ENCODE measurements around the gene RPS6KA5.

RPS6KA5 gene

GRCh38 chr14:90814806-90815571 lies 245.5 kb downstream of the RPS6KA5 start:
- in situ Hi-C loops (cut with MboI; ENCODE audit: low sequenced_read_pairs) = no loop called here

GRCh38 chr14:90813442-90813841 lies 247.0 kb downstream of the RPS6KA5 start:
- in situ Hi-C loops (cut with MboI; ENCODE audit: low sequenced_read_pairs) = no loop called here

- in situ Hi-C loops (cut with MboI; ENCODE audit: low sequenced_read_pairs) = no loop called here
Measured at GRCh38 chr14:90812109-90812508, 248.3 kb downstream of the RPS6KA5 start.

GRCh38 chr14:90811641-90812040 lies 248.8 kb downstream of the RPS6KA5 start:
- in situ Hi-C loops (cut with MboI; ENCODE audit: low sequenced_read_pairs) = no loop called here

- in situ Hi-C loops (cut with MboI; ENCODE audit: low sequenced_read_pairs) = no loop called here
Measured at GRCh38 chr14:90810806-90811205, 249.6 kb downstream of the RPS6KA5 start.

- in situ Hi-C loops (cut with MboI; ENCODE audit: low sequenced_read_pairs) = no loop called here
Measured at GRCh38 chr14:90809530-90810312, 250.7 kb downstream of the RPS6KA5 start.

- in situ Hi-C loops (cut with MboI; ENCODE audit: low sequenced_read_pairs) = no loop called here
Measured at GRCh38 chr14:90808759-90809529, 251.5 kb downstream of the RPS6KA5 start.

GRCh38 chr14:90807060-90807459 lies 253.4 kb downstream of the RPS6KA5 start:
- in situ Hi-C loops (cut with MboI; ENCODE audit: low sequenced_read_pairs) = no loop called here

- in situ Hi-C loops (cut with MboI; ENCODE audit: low sequenced_read_pairs) = no loop called here
Measured at GRCh38 chr14:90805662-90806540, 254.5 kb downstream of the RPS6KA5 start.

- in situ Hi-C loops (cut with MboI; ENCODE audit: low sequenced_read_pairs) = no loop called here
Measured at GRCh38 chr14:90805084-90805391, 255.4 kb downstream of the RPS6KA5 start.

GRCh38 chr14:90804292-90805083 lies 256.0 kb downstream of the RPS6KA5 start:
- in situ Hi-C loops (cut with MboI; ENCODE audit: low sequenced_read_pairs) = no loop called here

- in situ Hi-C loops (cut with MboI; ENCODE audit: low sequenced_read_pairs) = no loop called here
Measured at GRCh38 chr14:90803249-90803648, 257.2 kb downstream of the RPS6KA5 start.

- in situ Hi-C loops (cut with MboI; ENCODE audit: low sequenced_read_pairs) = no loop called here
Measured at GRCh38 chr14:90799420-90799819, 261.0 kb downstream of the RPS6KA5 start.

GRCh38 chr14:90797919-90798318 lies 262.5 kb downstream of the RPS6KA5 start:
- in situ Hi-C loops (cut with MboI; ENCODE audit: low sequenced_read_pairs) = no loop called here

All from HL-60/S4 (cell line).